ENCODE measurements around the gene KLHL22.
"Not testable (repeated sequence)": the region's sequence is repeated elsewhere in the genome, so short reads cannot be mapped to it uniquely, and the experiment has no call there.

KLHL22 gene

DNA sequence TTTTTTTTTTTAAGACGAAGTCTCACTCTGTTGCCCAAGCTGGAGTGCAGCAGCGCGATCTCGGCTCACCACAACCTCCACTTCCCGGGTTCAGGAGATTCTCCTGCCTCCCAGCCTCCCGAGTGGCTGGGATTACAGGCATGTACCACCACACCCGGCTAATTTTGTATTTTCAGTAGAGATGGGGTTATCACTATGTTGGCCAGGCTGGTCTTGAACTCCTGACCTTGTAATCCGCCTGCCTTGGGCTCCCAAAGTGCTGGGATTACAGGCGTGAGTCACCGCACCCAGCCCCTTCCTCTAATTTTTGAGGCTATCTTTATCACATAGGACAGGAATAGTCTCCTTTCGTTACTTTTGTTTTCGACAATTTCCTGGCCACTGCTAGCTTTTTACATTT is 20.0 kb downstream of the KLHL22 start:
- Histone ChIP-seq H3K4me1 (ENCODE audit: control insufficient read depth, insufficient read depth, low read length) (peaks cover 17% of the 10 kb centered on the region), H3K36me3 (ENCODE audit: control insufficient read depth, insufficient read depth, low read length, severe bottlenecking) (peaks cover 12% of the 10 kb centered on the region)
- not testable (repeated sequence) for H3K4me3 ChIP-seq (ENCODE audit: low read length); H3K9me3 ChIP-seq (ENCODE audit: control insufficient read depth, low read length); H3K27me3 ChIP-seq (replicated peaks; ENCODE audit: control insufficient read depth, insufficient read depth, low read length); DNase-seq (ENCODE audit: low read depth); H3K9ac ChIP-seq (ENCODE audit: low read length)

DNA sequence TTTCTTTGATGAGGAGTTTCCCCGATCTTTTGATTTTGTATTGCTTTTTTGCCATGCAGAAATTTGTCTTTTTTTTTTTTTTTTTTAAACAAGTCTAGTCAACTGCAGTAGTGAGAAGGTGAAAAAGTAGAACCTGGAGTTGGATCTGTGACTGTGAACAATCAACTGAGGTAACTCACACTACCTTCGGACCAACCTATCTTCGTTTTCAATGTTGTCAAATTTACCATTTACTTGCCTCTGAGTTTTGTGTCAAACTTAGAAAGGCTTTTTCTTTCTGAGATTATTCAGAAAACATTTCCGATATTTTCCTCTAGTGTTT is 20.5 kb downstream of the KLHL22 start:
- no peak for DNase-seq (ENCODE audit: low read depth)
- Histone ChIP-seq H3K9ac (ENCODE audit: low read length) (no peak overlapping the region), H3K9me3 (ENCODE audit: control insufficient read depth, low read length) (no peaks in the 10 kb centered on the region), H3K4me3 (ENCODE audit: low read length) (no peak overlapping the region), H3K4me1 (ENCODE audit: control insufficient read depth, insufficient read depth, low read length) (peaks cover 14% of the 10 kb centered on the region), H3K27me3 (replicated peaks; ENCODE audit: control insufficient read depth, insufficient read depth, low read length) (no peaks in the 10 kb centered on the region), H3K36me3 (ENCODE audit: control insufficient read depth, insufficient read depth, low read length, severe bottlenecking) (peaks cover 17% of the 10 kb centered on the region)

DNA sequence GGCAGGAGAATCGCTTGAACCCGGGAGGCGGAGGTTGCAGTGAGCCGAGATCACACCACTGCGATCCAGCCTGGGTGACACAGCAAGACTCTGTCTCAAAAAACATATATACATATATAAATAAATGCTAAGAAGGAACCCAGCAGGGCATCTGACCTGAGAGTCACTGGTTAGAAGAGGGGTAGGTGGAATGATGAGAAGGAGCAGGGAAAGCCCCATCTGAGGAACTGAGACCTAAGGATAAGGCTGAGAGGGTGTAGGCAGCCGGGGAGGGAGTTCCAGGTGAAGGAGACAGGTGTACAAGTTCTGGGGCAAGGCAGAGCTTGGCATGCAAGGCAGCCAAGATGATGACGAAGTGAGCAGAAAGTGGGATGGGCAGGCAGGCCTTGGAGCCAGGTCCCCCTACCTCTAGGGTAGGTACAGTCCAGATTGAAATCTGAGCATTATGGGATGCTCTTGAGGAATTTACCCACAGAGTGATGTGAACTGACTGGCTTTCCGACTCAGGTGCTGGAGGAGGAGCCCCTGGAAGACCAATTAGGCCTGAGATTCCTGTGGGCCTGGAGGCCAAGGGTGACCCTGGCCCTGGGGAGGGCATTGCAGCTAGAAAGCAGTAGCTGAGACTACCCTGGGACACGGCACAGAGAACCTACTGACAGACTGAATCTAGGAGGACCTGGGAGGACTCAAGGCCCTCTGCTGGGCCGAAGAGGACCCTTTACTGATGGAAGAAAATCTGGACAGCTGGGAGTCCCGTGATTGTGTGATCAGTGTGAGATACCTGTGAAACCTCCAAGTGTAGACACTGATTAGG is 22.8 kb downstream of the KLHL22 start:
- Histone ChIP-seq H3K9ac (ENCODE audit: low read length) (no peak overlapping the region), H3K9me3 (ENCODE audit: control insufficient read depth, low read length) (no peaks in the 10 kb centered on the region), H3K4me1 (ENCODE audit: control insufficient read depth, insufficient read depth, low read length) (peaks cover 4% of the 10 kb centered on the region), H3K36me3 (ENCODE audit: control insufficient read depth, insufficient read depth, low read length, severe bottlenecking) (peaks cover 29% of the 10 kb centered on the region), H3K4me3 (ENCODE audit: low read length) (no peak overlapping the region), H3K27me3 (replicated peaks; ENCODE audit: control insufficient read depth, insufficient read depth, low read length) (no peaks in the 10 kb centered on the region)
- DNase-seq (ENCODE audit: low read depth): no peak

DNA sequence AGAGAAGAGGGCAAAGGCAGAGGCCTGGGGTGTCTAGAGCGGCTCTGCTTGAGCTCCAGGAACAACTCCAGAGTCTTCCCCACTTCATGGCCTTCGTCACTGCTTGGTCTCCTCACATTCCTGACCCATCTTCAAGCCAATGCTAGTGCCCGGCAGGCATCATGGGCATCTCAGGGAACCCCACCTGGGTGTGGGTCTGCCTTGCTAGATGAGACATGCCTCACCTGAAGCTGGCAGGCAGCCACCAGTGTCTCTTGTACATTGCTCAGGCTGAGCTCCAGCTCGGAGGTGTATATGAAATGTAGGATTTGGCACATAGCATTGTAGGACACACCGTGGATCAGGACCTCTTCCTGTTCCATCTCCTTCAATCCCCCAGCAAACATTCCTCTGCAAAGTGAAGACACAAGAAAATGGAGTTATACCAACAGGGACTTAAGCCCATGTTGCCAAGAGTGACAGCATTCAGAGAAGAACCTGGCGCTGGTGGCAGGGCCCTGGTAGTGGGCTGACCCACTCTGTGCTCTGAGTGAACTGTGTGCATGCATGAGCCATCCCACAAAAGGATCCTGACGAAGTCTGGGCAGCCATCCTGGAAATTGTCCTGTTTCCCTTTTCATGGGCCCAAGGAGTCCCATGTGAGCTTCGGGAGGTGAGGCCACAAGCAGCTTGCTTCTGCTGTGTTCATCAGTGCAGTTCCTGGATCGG is 24.3 kb downstream of the KLHL22 start:
- no peak for DNase-seq (ENCODE audit: low read depth)
- peaks cover 29% of the 10 kb centered on the region for H3K36me3 ChIP-seq (ENCODE audit: control insufficient read depth, insufficient read depth, low read length, severe bottlenecking)

DNA sequence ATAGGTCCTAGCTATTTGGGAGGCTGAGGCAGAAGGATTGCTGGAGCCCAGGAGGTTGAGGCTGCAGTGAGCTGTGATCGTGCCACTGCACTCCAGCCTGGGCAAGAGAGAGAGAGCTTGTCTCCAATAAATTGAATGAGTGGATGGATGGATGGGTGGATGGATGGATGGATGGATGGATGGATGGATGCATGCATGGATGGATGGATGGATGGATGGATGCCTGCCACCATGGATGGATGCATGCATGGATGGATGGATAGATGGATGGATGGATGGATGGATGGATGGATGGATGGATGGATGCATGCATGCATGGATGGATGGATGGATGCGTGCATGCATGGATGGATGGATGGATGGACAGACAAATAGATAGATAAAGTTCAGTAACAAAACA is 25.1 kb downstream of the KLHL22 start:
- H3K9ac ChIP-seq (ENCODE audit: low read length); DNase-seq (ENCODE audit: low read depth); H3K4me3 ChIP-seq (ENCODE audit: low read length); H3K9me3 ChIP-seq (ENCODE audit: control insufficient read depth, low read length); H3K4me1 ChIP-seq (ENCODE audit: control insufficient read depth, insufficient read depth, low read length); H3K27me3 ChIP-seq (replicated peaks; ENCODE audit: control insufficient read depth, insufficient read depth, low read length): not testable (repeated sequence)
- peaks cover 30% of the 10 kb centered on the region for H3K36me3 ChIP-seq (ENCODE audit: control insufficient read depth, insufficient read depth, low read length, severe bottlenecking)

More for the DNA sequence above, 24.3 kb downstream of the KLHL22 start:
- H3K4me1 ChIP-seq (ENCODE audit: control insufficient read depth, insufficient read depth, low read length): peaks cover 4% of the 10 kb centered on the region
- H3K9ac ChIP-seq (ENCODE audit: low read length): no peak overlapping the region
- H3K27me3 ChIP-seq (replicated peaks; ENCODE audit: control insufficient read depth, insufficient read depth, low read length): no peaks in the 10 kb centered on the region
- no peak overlapping the region for H3K4me3 ChIP-seq (ENCODE audit: low read length)
- no peaks in the 10 kb centered on the region for H3K9me3 ChIP-seq (ENCODE audit: control insufficient read depth, low read length)

DNA sequence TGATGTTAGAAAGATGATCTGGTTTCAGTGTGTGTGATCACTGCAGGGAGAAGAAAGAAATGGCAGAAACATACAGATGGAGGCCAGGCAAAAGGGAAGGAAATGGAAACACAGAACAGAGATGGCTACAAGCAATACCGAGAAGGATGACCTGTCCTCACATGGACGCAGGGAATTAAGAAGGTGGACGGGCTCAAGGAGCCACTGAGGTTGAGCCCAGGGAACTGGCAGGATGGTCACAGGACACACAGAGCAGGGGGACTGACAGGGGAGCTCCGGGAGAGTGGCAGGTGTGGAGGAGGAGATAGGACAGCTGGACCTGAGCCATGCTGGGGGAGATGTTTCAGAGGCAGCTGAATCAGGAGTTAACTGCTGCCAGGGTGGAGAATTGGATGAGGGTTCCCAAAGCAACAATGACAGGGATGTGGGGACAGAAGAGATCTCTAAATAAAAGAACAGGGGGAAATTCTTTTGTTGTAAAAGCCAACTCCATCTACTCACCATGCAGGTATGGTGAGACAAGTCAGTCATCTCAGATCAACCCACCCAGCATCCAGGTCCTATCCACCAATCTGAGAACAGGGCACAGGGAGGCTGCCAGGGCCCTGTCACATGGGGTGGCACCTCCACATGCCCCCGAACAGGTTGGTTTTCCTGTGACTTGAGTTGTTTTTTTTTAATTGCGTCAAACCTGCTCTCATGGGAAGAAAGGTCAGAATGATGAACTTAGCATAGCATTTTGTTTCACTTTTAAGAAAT is 26.3 kb downstream of the KLHL22 start:
- Histone ChIP-seq H3K9ac (ENCODE audit: low read length) (no peak overlapping the region), H3K4me3 (ENCODE audit: low read length) (no peak overlapping the region), H3K27me3 (replicated peaks; ENCODE audit: control insufficient read depth, insufficient read depth, low read length) (no peaks in the 10 kb centered on the region), H3K4me1 (ENCODE audit: control insufficient read depth, insufficient read depth, low read length) (no peaks in the 10 kb centered on the region), H3K9me3 (ENCODE audit: control insufficient read depth, low read length) (no peaks in the 10 kb centered on the region), H3K36me3 (ENCODE audit: control insufficient read depth, insufficient read depth, low read length, severe bottlenecking) (peaks cover 43% of the 10 kb centered on the region)
- no peak for DNase-seq (ENCODE audit: low read depth)

DNA sequence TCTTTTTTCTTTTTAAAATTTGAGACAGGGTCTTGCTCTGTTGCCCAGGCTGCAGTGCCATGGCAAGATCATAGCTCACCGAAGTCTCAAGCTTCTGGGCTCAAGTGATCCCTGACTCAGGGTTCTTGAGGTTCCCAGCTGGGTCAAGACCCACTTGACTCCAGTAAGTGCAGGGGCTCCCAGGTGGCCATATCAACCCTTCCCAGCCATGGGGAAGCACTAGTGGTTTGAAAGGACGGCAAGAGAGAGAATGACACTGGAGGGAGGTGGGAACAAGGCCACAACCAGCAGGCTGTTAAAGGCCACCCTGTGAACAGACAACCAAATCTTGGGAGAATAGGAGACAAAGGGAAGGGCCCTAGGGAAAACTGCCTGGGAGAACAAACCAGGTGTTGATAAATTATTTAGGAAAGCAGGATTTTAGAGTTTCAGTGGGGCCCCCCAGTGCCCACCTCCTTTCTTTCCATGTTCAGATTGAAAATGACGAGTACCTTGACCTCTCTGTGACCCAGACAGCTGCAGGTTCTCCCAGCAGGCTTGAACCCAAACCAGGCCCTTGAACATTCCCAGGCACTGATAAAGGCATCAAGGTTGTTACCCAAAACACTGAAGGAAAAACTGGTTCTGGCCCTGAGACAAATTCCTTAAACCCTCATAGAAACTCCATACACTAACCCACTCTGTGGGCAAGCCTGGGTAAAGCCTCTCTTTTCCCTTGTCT is 28.8 kb downstream of the KLHL22 start:
- Histone ChIP-seq H3K27me3 (replicated peaks; ENCODE audit: control insufficient read depth, insufficient read depth, low read length) (no peaks in the 10 kb centered on the region), H3K4me1 (ENCODE audit: control insufficient read depth, insufficient read depth, low read length) (no peaks in the 10 kb centered on the region), H3K9ac (ENCODE audit: low read length) (no peak overlapping the region), H3K36me3 (ENCODE audit: control insufficient read depth, insufficient read depth, low read length, severe bottlenecking) (peaks cover 56% of the 10 kb centered on the region), H3K9me3 (ENCODE audit: control insufficient read depth, low read length) (no peaks in the 10 kb centered on the region), H3K4me3 (ENCODE audit: low read length) (no peak overlapping the region)
- no peak for DNase-seq (ENCODE audit: low read depth)

DNA sequence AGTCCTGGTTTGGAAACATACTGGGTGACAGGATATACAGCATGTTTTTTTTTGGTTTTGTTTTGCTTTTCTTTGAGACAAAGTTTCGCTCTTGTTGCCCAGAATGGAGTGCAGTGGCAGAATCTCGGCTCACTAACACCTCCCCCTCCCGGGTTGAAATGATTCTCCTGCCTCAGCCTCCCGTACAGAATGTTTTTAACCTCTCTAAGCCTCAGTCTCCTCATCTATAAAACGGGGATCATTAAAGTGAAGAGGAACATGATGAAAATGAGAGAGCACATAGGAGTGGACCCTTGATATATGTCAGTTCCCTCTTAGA is 29.9 kb downstream of the KLHL22 start:
- H3K27me3 ChIP-seq (replicated peaks; ENCODE audit: control insufficient read depth, insufficient read depth, low read length): no peaks in the 10 kb centered on the region
- H3K9me3 ChIP-seq (ENCODE audit: control insufficient read depth, low read length): no peaks in the 10 kb centered on the region
- no peak overlapping the region for H3K9ac ChIP-seq (ENCODE audit: low read length)
- peaks cover 50% of the 10 kb centered on the region for H3K36me3 ChIP-seq (ENCODE audit: control insufficient read depth, insufficient read depth, low read length, severe bottlenecking)
- no peaks in the 10 kb centered on the region for H3K4me1 ChIP-seq (ENCODE audit: control insufficient read depth, insufficient read depth, low read length)
- no peak for DNase-seq (ENCODE audit: low read depth)
- no peak overlapping the region for H3K4me3 ChIP-seq (ENCODE audit: low read length)

DNA sequence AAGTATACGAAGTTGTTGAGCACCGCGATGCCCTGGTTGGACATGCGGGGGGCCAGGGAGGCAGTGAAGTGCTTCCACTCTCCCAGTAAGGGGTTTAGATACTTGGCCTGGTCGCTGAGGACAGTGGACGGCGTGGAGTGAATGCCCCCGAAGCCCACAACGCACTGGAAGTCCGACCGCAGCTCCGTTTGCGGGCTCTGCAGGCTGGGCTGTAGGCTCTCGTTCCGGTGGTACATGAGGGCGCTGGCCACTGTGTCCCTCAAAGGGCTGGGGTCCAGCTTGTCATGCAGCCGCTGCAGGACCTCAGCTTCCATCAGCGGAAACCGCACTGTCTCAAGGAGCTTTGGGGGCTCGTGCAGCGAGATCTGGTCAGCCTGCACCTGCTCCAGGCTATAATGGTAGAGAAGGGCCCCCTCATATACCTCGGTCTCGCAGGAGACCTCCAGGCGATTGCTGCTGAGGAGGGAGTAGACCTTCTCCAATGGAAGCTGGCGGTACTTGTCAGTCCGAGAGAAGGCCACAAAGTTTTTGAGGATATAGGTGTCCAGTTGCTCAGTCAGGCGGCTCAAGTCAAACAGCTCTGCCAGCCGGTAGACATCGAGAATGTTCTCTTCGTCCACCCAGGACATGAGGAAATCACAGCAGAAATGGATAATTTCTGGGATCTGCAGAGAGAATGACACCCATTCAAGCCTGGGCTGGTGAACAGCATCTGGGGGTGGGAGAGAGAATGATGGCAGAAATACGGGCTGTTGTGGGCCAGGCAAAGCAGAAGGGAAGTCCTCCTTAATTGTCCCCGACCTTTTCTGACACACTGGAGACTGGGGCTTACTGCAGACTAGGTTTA is 30.5 kb downstream of the KLHL22 start:
- no peak for DNase-seq (ENCODE audit: low read depth)
- Histone ChIP-seq H3K9ac (ENCODE audit: low read length) (no peak overlapping the region), H3K27me3 (replicated peaks; ENCODE audit: control insufficient read depth, insufficient read depth, low read length) (no peaks in the 10 kb centered on the region), H3K36me3 (ENCODE audit: control insufficient read depth, insufficient read depth, low read length, severe bottlenecking) (peaks cover 45% of the 10 kb centered on the region), H3K4me1 (ENCODE audit: control insufficient read depth, insufficient read depth, low read length) (no peaks in the 10 kb centered on the region), H3K9me3 (ENCODE audit: control insufficient read depth, low read length) (no peaks in the 10 kb centered on the region), H3K4me3 (ENCODE audit: low read length) (no peak overlapping the region)

DNA sequence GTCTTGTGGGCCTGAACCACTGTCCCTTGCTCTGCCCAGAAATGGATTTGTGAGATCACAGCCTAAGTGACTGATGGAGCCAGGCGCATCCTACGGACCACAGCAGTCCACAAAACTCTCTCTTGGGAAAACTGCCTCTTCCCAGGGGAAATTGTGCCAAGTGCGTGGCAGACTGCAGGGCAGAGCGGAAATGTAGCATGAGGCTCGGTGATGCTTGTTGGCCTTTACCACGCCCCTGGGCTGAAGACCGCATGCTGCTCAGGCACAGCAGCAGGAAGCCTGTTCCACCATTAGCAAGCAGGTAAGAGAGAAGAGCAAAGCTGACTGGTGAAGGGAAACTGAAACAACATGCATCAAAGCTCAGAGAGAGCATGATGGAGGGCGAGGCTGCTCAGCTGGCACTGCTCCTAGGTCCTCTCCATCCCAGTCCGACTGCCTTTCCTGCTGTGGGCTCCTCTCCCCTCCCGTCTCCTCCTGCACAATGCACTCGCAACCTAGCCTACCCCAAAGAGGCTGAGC is 31.4 kb downstream of the KLHL22 start:
- no peak for DNase-seq (ENCODE audit: low read depth)
- Histone ChIP-seq H3K9me3 (ENCODE audit: control insufficient read depth, low read length) (no peaks in the 10 kb centered on the region), H3K4me1 (ENCODE audit: control insufficient read depth, insufficient read depth, low read length) (peaks cover 4% of the 10 kb centered on the region), H3K27me3 (replicated peaks; ENCODE audit: control insufficient read depth, insufficient read depth, low read length) (no peaks in the 10 kb centered on the region), H3K4me3 (ENCODE audit: low read length) (no peak overlapping the region), H3K9ac (ENCODE audit: low read length) (no peak overlapping the region), H3K36me3 (ENCODE audit: control insufficient read depth, insufficient read depth, low read length, severe bottlenecking) (peaks cover 43% of the 10 kb centered on the region)

All from adipocyte (in vitro differentiated cells).